Loucy (cell line): ENCODE data around the gene PCSK2.

Source experiments
- H2AFZ ChIP-seq: fragments of 200-600 bp; sonication (generic); 2 replicates; pipeline ENCODE4 v1.6.0; 2016; ENCODE audit warnings: antibody characterized with exemption, mild to moderate bottlenecking, low read length, moderate library complexity
- H3F3A ChIP-seq: fragments of 200-600 bp; 2 replicates; pipeline ENCODE4 v1.6.0; 2016; ENCODE audit warnings: antibody characterized with exemption, low read depth, mild to moderate bottlenecking
- H3K27me3 ChIP-seq: fragments of 200-600 bp; sonication (generic); 2 replicates; pipeline ENCODE4 v1.6.1; 2014; ENCODE audit warnings: low read length, mild to moderate bottlenecking; ENCODE audit not compliant: insufficient read depth, poor library complexity, severe bottlenecking
- H3K36me3 ChIP-seq: fragments of 200-600 bp; sonication (generic); 2 replicates; pipeline ENCODE4 v1.6.1; 2016; ENCODE audit warnings: low read length; ENCODE audit not compliant: insufficient read depth
- H3K4me1 ChIP-seq: fragments of 200-600 bp; sonication (generic); 2 replicates; pipeline ENCODE4 v1.5.1; 2014; ENCODE audit warnings: low read length, mild to moderate bottlenecking; ENCODE audit not compliant: insufficient read depth, poor library complexity, severe bottlenecking
- H3K4me2 ChIP-seq: fragments of 200-600 bp; sonication (generic); 2 replicates; pipeline ENCODE4 v1.6.0; 2014; ENCODE audit warnings: antibody characterized with exemption, low read length, low read depth, mild to moderate bottlenecking; ENCODE audit not compliant: poor library complexity, severe bottlenecking
- H3K4me3 ChIP-seq: fragments of 200-600 bp; sonication (generic); 2 replicates; pipeline ENCODE4 v1.5.1; 2014; ENCODE audit warnings: low read length, mild to moderate bottlenecking, mixed read lengths; ENCODE audit not compliant: poor library complexity, severe bottlenecking
- H3K79me2 ChIP-seq: fragments of 200-600 bp; sonication (generic); 2 replicates; pipeline ENCODE4 v1.6.1; 2014; ENCODE audit warnings: low read length; ENCODE audit not compliant: insufficient read depth
- H3K9ac ChIP-seq: fragments of 200-600 bp; sonication (generic); 2 replicates; pipeline ENCODE4 v1.6.0; 2014; ENCODE audit warnings: mild to moderate bottlenecking, low read depth, low read length, moderate library complexity; ENCODE audit not compliant: poor library complexity, severe bottlenecking
- H3K9me2 ChIP-seq: fragments of 200-600 bp; sonication (generic); replicated peaks from 2 replicates; pipeline ENCODE4 v1.6.1; 2016; ENCODE audit warnings: low read depth, low read length, mixed read lengths
- H3K9me3 ChIP-seq: fragments of 200-600 bp; sonication (generic); 2 replicates; pipeline ENCODE4 v1.6.1; 2014; ENCODE audit warnings: mild to moderate bottlenecking, antibody characterized with exemption, low read length, low read depth; ENCODE audit not compliant: insufficient read depth
- H4K20me1 ChIP-seq: fragments of 200-600 bp; sonication (generic); 2 replicates; pipeline ENCODE4 v1.6.0; 2014; ENCODE audit warnings: antibody characterized with exemption, low read length, mild to moderate bottlenecking; ENCODE audit not compliant: insufficient read depth, poor library complexity, severe bottlenecking
- CTCF ChIP-seq: fragments of 200-600 bp; sonication (generic); conservative IDR thresholded peaks from 2 replicates; pipeline ENCODE4 v1.5.1; 2014; ENCODE audit warnings: mild to moderate bottlenecking, antibody characterized with exemption, low read length
- EZH2phosphoT487 ChIP-seq: fragments of 200-600 bp; IDR thresholded peaks from 2 replicates; pipeline ENCODE4 v1.6.1; 2018; ENCODE audit warnings: antibody characterized with exemption, mild to moderate bottlenecking, moderate library complexity, borderline replicate concordance

The PCSK2 gene

DNA sequence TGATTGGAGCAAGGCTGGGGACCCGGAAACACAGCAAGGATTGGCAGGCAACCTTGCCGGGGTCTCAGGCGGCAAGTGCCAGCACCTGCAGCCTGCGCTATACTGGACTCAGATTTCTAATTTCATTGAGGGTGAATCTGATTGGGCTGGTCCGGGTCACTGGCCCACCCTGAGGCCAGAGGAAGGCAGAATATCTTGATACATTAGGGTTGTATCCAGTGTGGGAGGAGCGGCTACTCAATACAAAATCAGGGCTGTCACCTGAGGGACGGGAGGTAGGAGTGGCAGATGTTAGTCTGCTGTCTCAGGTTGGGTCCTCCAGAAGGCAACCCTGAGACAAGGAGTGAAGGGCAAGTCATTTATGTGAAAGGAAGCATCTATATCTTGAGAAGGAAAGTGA, 263.7 kb downstream of the PCSK2 start:
- no peak overlapping the region for H3K9ac ChIP-seq
- H3K27me3 ChIP-seq = no peaks in the 10 kb centered on the region
- no peaks in the 10 kb centered on the region for H3K9me2 ChIP-seq
- no peaks in the 10 kb centered on the region for H3K36me3 ChIP-seq
- H3F3A ChIP-seq = no peaks in the 10 kb centered on the region
- no peak overlapping the region for H2AFZ ChIP-seq
- no peak overlapping the region for H3K4me3 ChIP-seq
- no peaks in the 10 kb centered on the region for H3K79me2 ChIP-seq
- H4K20me1 ChIP-seq = no peaks in the 10 kb centered on the region
- H3K4me1 ChIP-seq = no peaks in the 10 kb centered on the region
- no peaks in the 10 kb centered on the region for H3K9me3 ChIP-seq
- H3K4me2 ChIP-seq = no peak overlapping the region
- TF ChIP-seq CTCF (no peak), EZH2phosphoT487 (no peak)

DNA sequence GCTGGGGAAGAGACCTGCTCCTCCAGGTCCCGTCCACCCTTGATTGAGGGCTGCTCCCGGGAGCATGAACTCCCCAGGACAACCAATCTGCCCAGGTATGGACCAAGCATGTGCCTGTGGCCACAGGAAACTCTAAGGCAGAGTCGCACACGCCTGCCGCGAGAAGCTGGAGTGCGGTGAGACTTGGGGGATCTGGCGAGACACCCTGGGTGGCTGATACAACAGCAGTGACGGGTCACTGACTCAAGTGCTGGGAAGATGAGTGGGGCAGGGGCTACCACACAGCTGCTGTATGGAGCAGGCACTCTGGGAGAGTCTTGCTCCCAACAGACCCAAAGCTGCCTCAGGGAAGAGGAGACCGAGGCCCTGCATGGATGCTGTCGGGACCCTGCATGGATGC, 264.2 kb downstream of the PCSK2 start:
- H3K4me3 ChIP-seq = no peak overlapping the region
- TF ChIP-seq CTCF = no peak
- TF ChIP-seq EZH2phosphoT487 = no peak
- no peaks in the 10 kb centered on the region for H3K9me2 ChIP-seq
- H3F3A ChIP-seq = no peaks in the 10 kb centered on the region
- H3K9me3 ChIP-seq = no peaks in the 10 kb centered on the region
- no peaks in the 10 kb centered on the region for H4K20me1 ChIP-seq
- no peaks in the 10 kb centered on the region for H3K4me1 ChIP-seq
- no peak overlapping the region for H3K4me2 ChIP-seq
- H3K79me2 ChIP-seq = no peaks in the 10 kb centered on the region
- H2AFZ ChIP-seq = no peak overlapping the region
- no peaks in the 10 kb centered on the region for H3K36me3 ChIP-seq
- no peak overlapping the region for H3K9ac ChIP-seq
- no peaks in the 10 kb centered on the region for H3K27me3 ChIP-seq

- no peaks in the 10 kb centered on the region for H4K20me1 ChIP-seq
- H3K79me2 ChIP-seq = no peaks in the 10 kb centered on the region
- H3K27me3 ChIP-seq = no peaks in the 10 kb centered on the region
- H3K4me1 ChIP-seq = no peaks in the 10 kb centered on the region
- H2AFZ ChIP-seq = no peak overlapping the region
- H3K36me3 ChIP-seq = no peaks in the 10 kb centered on the region
- H3F3A ChIP-seq = no peaks in the 10 kb centered on the region
- H3K4me3 ChIP-seq = no peak overlapping the region
- no peaks in the 10 kb centered on the region for H3K9me3 ChIP-seq
- no peak overlapping the region for H3K9ac ChIP-seq
- H3K9me2 ChIP-seq = no peaks in the 10 kb centered on the region
- TF ChIP-seq EZH2phosphoT487 (no peak), CTCF (no peak)
- H3K4me2 ChIP-seq = no peak overlapping the region
These were observed 264.6 kb downstream of the PCSK2 start for GRCh38 chr20:17491488-17491887.
